Mesodermal cell (in vitro differentiated cells): ENCODE data around the gene SMOC2. TPM values are rescaled to one million over a fixed set of nuclear protein-coding genes. Genes with fewer than 3 reads are reported as not detected.

Experiments used
- H3K27ac ChIP-seq: 2 replicates; pipeline ENCODE4 v1.7.0; 2013; ENCODE audit warnings: mild to moderate bottlenecking, low read depth, low read length, moderate library complexity; ENCODE audit not compliant: severe bottlenecking
- H3K36me3 ChIP-seq: 2 replicates; pipeline ENCODE4 v1.7.1; 2013; ENCODE audit warnings: mild to moderate bottlenecking, low read length, moderate library complexity; ENCODE audit not compliant: control insufficient read depth, insufficient read depth
- H3K4me1 ChIP-seq: one replicate; pipeline ENCODE4 v1.7.1; 2013; ENCODE audit warnings: mild to moderate bottlenecking, low read length; ENCODE audit not compliant: insufficient read depth, control insufficient read depth, poor library complexity, severe bottlenecking
- H3K4me3 ChIP-seq: 2 replicates; pipeline ENCODE4 v1.7.0; 2013; ENCODE audit warnings: low read length, control low read depth, mild to moderate bottlenecking; ENCODE audit not compliant: insufficient read depth, poor library complexity, severe bottlenecking; ENCODE audit errors: extremely low read depth
- H3K9me3 ChIP-seq: 2 replicates; pipeline ENCODE4 v1.7.1; 2013; ENCODE audit warnings: mild to moderate bottlenecking, low read length, moderate library complexity; ENCODE audit not compliant: control insufficient read depth
- WGBS, 2 experiments: methylation state at CpG; one replicate each; pipeline ENCODE4 v1.1.5; 2013; ENCODE audit warnings: missing lambda C conversion rate in 2 of 2; ENCODE audit not compliant: insufficient coverage in 2 of 2; 5-methylcytosine and 5-hydroxymethylcytosine counted together
- polyA plus RNA-seq, 2 experiments: library from polyadenylated mRNA; stranded (reverse); fragments of 50-300 nt; gene quantifications; one replicate each; pipeline ENCODE4 v1.2.3, GENCODE V29; 2013

Gene SMOC2, protein sequence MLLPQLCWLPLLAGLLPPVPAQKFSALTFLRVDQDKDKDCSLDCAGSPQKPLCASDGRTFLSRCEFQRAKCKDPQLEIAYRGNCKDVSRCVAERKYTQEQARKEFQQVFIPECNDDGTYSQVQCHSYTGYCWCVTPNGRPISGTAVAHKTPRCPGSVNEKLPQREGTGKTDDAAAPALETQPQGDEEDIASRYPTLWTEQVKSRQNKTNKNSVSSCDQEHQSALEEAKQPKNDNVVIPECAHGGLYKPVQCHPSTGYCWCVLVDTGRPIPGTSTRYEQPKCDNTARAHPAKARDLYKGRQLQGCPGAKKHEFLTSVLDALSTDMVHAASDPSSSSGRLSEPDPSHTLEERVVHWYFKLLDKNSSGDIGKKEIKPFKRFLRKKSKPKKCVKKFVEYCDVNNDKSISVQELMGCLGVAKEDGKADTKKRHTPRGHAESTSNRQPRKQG
- polyA plus RNA-seq (2013, experiment 1 of 2): 3.2 TPM
- 3.2 TPM for polyA plus RNA-seq (2013, experiment 2 of 2)

DNA sequence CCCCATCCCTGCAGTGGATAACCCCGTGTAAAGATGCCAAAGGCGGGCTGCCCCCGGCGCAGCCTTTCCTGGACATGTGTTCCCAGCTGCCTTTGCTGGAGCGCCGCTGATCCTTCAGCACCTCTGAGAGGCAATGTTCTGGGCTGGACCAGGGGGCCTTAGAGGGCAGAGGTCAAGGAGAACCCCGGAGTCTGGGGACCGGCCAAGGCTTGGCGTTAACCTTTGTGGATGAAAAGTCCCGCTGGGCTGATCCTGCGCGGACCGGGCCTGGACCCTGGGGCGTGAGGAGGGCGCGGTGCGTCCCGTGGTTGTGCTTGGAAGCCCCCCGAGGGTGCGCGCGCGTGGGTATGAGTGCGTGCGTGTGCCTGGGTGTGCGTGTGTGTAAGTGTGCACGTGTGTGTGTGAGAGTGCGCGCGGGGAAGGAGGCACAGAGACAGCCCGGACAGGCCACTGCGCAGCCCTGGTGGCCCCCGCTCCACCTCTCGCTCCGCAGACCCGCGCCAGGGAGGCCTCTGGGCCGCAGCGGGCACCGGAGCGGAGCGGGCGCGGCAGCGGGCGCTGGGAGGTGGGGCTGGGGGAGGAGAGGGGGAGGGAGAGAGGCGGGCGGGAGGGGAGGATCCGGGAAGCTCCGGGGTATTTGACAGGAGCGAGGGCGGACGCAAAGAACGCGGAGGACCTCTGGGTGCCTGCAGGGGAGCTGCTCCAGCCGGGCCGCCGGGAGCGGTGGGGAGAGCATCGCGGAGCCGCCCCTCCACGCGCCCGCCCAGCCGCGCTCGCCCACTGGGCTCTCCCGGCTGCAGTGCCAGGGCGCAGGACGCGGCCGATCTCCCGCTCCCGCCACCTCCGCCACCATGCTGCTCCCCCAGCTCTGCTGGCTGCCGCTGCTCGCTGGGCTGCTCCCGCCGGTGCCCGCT, at the start of gene SMOC2:
Gene SMOC2, plus strand, starts transcription at position 665 of the 914 bp plus-strand sequence. Its CDS starts 187 bp downstream, at position 852.
- H3K9me3 ChIP-seq: no peaks in the 10 kb centered on the region
- H3K4me1 ChIP-seq: peaks cover 12% of the 10 kb centered on the region
- no peak within 1 kb of the TSS for H3K27ac ChIP-seq
- WGBS, 2 experiments: 2 to 7% methylated on average over 41 to 49 of the region's 81 CpGs
- H3K36me3 ChIP-seq: no peaks in the 10 kb centered on the region
- peak within 1 kb of the TSS; percentile 32 for H3K4me3 ChIP-seq

DNA sequence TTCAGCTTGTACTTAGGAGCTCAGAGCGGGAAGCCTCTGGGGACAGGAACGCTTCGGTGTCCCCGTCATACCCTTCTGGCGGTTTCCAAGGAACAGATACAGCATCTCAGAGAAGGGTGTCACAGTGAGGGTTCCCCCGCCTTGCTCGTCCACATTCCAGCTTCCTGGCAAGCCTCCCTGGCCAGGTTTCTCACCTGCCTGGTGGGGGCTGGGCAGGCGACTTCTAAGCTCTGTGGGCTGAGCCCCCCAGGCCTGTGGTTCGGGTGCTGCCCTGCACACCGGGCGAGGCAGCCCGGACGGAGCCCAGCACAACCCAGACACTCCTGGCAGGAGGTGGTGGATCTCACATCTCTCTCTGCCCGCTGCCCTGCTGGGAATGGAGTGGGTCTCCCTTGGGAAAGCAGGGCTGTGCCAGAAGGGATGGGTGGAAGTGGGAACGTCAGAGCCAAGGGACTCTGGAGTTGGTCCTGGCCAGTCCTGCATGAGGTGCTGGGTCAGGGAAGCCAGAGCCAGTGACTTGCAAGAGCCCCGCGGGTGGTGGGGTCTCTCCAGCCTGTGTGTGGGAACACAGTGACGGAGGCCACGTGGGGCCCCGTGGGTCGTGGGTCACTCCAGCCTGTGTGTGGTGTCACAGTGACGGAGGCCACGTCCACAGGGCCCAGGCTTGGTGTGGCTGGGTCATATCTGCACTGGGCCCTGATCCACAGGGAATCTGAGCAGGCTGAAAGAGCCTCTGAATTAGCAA, 47.7 kb upstream of the SMOC2 start:
- H3K36me3 ChIP-seq: no peaks in the 10 kb centered on the region
- H3K9me3 ChIP-seq: no peaks in the 10 kb centered on the region
- no peak overlapping the region for H3K27ac ChIP-seq
- no peaks in the 10 kb centered on the region for H3K4me1 ChIP-seq
- H3K4me3 ChIP-seq: no peak overlapping the region
- WGBS, 2 experiments: 91 to 92% methylated on average over 21 of the region's 23 CpGs

DNA sequence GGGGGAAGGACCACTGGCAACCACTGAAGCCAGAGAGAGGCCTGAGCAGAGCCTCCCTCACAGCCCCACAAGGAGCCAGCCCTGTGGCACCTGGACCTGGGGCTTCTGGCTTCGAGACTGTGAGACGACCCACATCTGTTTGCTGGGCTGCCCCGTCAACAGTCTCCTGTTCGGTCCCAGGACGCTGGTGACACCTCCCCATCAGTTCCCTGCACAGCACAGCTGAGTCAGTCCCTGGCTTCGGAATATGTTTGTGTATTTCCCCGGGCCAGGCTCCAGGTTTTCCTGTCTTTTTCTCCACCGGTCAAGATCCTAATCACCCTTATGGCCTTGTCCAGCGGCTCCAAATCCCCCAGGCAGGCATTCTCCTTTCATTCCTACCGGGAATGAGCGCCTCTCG, 46.4 kb upstream of the SMOC2 start:
- no peaks in the 10 kb centered on the region for H3K4me1 ChIP-seq
- H3K36me3 ChIP-seq: no peaks in the 10 kb centered on the region
- H3K27ac ChIP-seq: no peak overlapping the region
- 72 to 80% methylated on average over 12 of the region's 12 CpGs for WGBS, 2 experiments
- no peaks in the 10 kb centered on the region for H3K9me3 ChIP-seq
- no peak overlapping the region for H3K4me3 ChIP-seq

DNA sequence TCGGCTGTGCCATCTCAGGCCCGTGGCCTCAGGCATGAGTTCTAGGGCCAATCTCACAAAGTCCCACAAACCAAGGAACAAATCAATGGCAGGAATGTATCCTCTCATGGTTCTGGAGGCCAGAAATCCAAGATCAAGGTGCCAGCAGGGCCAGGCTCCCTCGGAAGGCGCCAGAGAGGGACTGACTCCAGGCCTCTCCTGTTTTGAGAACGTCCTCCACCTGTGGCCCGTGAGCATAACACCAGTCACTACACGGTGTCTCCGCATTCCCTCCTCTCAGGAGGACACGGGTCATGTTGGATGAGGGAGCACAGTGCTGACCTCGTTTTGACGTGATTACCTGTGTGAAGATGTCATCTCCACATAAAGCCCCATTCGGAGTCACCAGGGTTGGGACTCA, 45.0 kb upstream of the SMOC2 start:
- Histone ChIP-seq H3K27ac (no peak overlapping the region), H3K4me3 (no peak overlapping the region), H3K9me3 (no peaks in the 10 kb centered on the region), H3K36me3 (no peaks in the 10 kb centered on the region), H3K4me1 (no peaks in the 10 kb centered on the region)
- WGBS, 2 experiments: 70 to 80% methylated on average over 9 to 11 of the region's 12 CpGs

DNA sequence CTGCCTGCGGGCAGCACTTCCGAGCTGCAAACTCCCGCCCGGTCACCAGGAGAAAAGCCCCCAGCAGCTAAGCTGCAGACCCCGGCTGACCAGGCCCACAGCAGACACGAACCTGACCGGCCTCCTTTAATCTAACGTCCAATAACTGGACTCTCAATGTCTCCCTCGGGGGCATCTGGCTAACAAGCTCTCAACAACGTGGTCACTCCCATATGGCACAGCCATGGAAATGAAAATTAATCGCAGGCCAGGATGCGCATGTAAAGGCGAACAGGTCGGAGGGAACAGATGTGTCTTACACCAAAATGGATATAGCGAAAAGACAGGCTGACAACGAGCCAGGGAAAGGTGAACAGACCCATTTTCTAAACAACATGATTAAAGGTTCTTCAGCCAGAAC, 44.4 kb upstream of the SMOC2 start:
- no peaks in the 10 kb centered on the region for H3K9me3 ChIP-seq
- H3K4me3 ChIP-seq: no peak overlapping the region
- H3K36me3 ChIP-seq: no peaks in the 10 kb centered on the region
- H3K4me1 ChIP-seq: no peaks in the 10 kb centered on the region
- 83 to 85% methylated on average over 16 of the region's 16 CpGs for WGBS, 2 experiments
- no peak overlapping the region for H3K27ac ChIP-seq

DNA sequence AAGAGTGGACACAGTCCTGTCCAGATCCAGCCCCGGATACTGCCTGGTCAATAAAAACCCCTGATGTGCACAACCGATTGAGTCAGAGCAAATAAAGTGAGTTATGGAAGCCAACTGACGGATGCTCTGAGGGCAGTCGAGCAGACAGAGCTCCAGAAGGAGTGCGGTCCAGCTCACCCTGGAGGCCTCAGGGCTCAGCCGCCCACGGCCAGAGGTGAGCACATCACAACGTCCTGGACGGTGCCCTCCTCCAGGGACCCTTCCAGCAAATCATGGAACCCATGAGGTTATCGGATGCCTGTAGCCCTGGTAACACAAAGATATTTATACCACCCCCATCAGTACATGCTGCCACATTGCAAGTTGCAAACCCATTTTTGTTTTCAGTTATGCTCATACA, 44.0 kb upstream of the SMOC2 start:
- 78 to 94% methylated on average over 9 to 10 of the region's 10 CpGs for WGBS, 2 experiments
- Histone ChIP-seq H3K4me1 (no peaks in the 10 kb centered on the region), H3K4me3 (no peak overlapping the region), H3K27ac (no peak overlapping the region), H3K36me3 (no peaks in the 10 kb centered on the region), H3K9me3 (no peaks in the 10 kb centered on the region)

DNA sequence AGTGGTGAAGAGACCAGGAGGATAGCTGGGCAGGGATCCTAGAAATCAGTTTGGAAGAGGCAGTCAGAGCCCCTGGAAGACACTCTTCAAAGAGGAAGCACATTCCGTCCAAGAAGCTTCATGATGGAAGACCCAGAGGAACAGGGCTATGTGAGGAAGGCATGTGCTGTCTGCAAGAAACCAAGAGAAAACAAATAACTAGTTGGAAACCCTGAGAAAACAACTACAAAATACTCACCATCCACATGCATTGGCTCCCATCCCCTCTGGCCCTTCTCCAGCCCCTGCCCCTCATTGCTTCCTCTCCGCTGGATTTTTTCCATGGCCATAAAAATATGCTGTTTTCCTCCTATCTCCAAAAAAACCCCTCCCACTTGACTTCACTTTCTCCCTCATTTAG, 40.9 kb upstream of the SMOC2 start:
- H3K36me3 ChIP-seq: no peaks in the 10 kb centered on the region
- no peaks in the 10 kb centered on the region for H3K9me3 ChIP-seq
- no peaks in the 10 kb centered on the region for H3K4me1 ChIP-seq
- 90 to 94% methylated on average over 2 of the region's 2 CpGs for WGBS, 2 experiments
- no peak overlapping the region for H3K4me3 ChIP-seq
- H3K27ac ChIP-seq: no peak overlapping the region

DNA sequence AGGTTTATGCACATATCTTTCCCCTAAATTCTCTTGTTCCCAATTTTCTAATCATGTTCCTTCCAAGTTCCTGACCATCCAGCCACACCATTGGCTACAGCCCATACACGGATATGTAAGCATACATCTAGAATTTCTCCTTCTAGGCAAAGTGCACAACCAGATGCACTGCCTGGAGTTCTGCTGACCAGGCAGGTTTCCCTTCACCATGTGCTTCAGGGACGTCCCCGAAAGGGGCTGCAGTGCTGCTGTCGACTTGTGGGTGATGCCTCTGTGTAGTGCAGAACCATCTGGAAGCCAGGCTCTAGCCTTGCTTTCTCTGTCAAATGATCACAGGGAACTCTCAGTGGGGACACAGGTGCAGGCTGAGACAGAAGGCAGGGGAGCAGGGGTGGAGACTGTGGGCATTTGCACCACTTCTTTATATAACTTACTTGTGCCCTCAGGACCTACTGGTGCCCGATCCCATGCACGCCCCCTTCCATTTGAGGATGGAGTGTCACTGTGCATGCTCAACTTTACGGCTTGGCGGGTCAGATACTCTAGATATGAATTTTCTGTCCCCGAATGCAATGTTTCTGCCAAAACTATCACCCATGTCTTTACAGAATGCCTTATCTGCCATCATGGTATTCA, 37.5 kb upstream of the SMOC2 start:
- H3K36me3 ChIP-seq: no peaks in the 10 kb centered on the region
- no peaks in the 10 kb centered on the region for H3K4me1 ChIP-seq
- H3K27ac ChIP-seq: no peak overlapping the region
- H3K4me3 ChIP-seq: no peak overlapping the region
- WGBS, 2 experiments: 80 to 85% methylated on average over 6 to 8 of the region's 9 CpGs
- H3K9me3 ChIP-seq: no peaks in the 10 kb centered on the region

DNA sequence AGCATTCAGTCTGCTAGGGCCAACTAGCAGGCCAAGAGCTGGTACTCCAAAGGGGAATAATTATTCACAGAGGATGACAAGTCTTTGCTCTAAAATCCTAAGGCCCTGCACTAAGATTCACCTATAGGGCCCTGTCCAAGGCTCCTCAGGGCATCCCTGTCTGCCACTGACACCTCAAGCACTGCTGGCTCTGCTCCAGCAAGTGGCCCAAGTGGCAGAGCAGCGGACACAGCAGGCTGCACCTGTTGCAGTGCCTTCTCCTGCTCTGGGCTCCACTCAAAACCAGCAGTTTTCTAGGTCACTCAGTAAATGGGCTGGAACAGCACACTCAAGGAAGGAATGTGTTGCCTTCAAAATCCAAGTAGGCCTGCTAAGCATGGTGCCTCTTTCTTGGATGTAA, 36.4 kb upstream of the SMOC2 start:
- H3K4me3 ChIP-seq: no peak overlapping the region
- H3K36me3 ChIP-seq: no peaks in the 10 kb centered on the region
- WGBS, 2 experiments: 82 to 88% methylated on average over 1 of the region's 1 CpG
- no peaks in the 10 kb centered on the region for H3K4me1 ChIP-seq
- H3K9me3 ChIP-seq: no peaks in the 10 kb centered on the region
- H3K27ac ChIP-seq: no peak overlapping the region

DNA sequence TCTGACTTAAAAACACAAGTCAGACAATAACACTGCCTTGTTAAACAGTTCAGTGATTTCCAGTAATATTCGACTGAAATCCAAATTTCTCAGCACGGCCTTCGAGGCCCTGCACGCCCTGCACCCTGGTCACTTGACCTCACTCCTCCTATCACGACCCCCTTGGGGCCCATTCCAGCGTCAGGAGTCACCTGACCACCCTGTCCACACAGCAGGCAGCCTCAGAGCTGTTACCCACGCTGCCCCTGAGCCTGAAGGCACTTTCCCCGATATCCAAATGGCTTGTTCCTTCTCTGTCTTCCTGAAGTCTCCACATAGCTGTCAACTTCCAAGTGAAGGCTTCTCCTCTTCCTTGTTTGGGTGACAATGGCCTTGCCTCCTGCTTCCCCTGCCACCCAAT, 33.1 kb upstream of the SMOC2 start:
- Histone ChIP-seq H3K4me1 (no peaks in the 10 kb centered on the region), H3K36me3 (no peaks in the 10 kb centered on the region), H3K4me3 (no peak overlapping the region), H3K27ac (no peak overlapping the region), H3K9me3 (no peaks in the 10 kb centered on the region)
- WGBS, 2 experiments: 79 to 90% methylated on average over 8 of the region's 8 CpGs
